CD14-positive monocyte (primary cell): ENCODE results near the gene FFAR2. TPM values are rescaled to one million over a fixed set of nuclear protein-coding genes. Genes with fewer than 3 reads are reported as not detected.

Experiments
- DNase-seq, 3 donors: peaks; one replicate each; pipeline ENCODE4 v3.0.0-alpha.2; 2011 to 2022
- H2AFZ ChIP-seq: 2 replicates; pipeline ENCODE4 v1.6.0; 2012; ENCODE audit warnings: mild to moderate bottlenecking, low read depth, low read length, inconsistent platforms; ENCODE audit not compliant: insufficient read depth, poor library complexity, severe bottlenecking
- H3K27ac ChIP-seq, 2 donors: 1 replicate in 1 of 2; 2 replicates in 1 of 2; pipeline ENCODE4 v1.5.1; 2012 to 2013; ENCODE audit warnings: low read length in 2 of 2, control low read depth in 1 of 2, inconsistent platforms in 1 of 2, low read depth in 1 of 2, mild to moderate bottlenecking in 1 of 2
- H3K27me3 ChIP-seq, 2 donors: one replicate each; pipeline versions ENCODE4 v1.6.0 to v1.6.1; 2011 to 2013; ENCODE audit warnings: low read length in 2 of 2; ENCODE audit not compliant: control insufficient read depth in 2 of 2, insufficient read depth in 2 of 2
- H3K36me3 ChIP-seq, 2 donors: replicated peaks in 1 of 2; 1 replicate in 1 of 2; 2 replicates in 1 of 2; pipeline versions ENCODE4 v1.5.1 to v1.6.1; 2012 to 2013; ENCODE audit warnings: low read length in 2 of 2, control low read depth in 1 of 2, inconsistent platforms in 1 of 2, mild to moderate bottlenecking in 1 of 2; ENCODE audit not compliant: insufficient read depth in 2 of 2, control insufficient read depth in 1 of 2
- H3K4me1 ChIP-seq, 2 donors: 1 replicate in 1 of 2; 2 replicates in 1 of 2; pipeline versions ENCODE4 v1.5.1 to v1.6.1; 2012 to 2013; ENCODE audit warnings: low read length in 2 of 2, control low read depth in 1 of 2, inconsistent platforms in 1 of 2, mild to moderate bottlenecking in 1 of 2, moderate library complexity in 1 of 2; ENCODE audit not compliant: insufficient read depth in 2 of 2, control insufficient read depth in 1 of 2
- H3K4me2 ChIP-seq: replicated peaks from 2 replicates; pipeline ENCODE3; 2012; ENCODE audit warnings: low read length, moderate library complexity, mild to moderate bottlenecking; ENCODE audit not compliant: poor library complexity, severe bottlenecking; ENCODE audit errors: extremely low read depth
- H3K4me3 ChIP-seq, 3 experiments: fragments of 200-600 bp in 1 of 3; sonication (generic) in 1 of 3; replicated peaks in 1 of 3; 1 replicate in 2 of 3; 2 replicates in 1 of 3; pipeline ENCODE4 v1.5.1; 2011 to 2013; ENCODE audit warnings: low read length in 3 of 3, mild to moderate bottlenecking in 3 of 3, control low read depth in 2 of 3, low read depth in 2 of 3, inconsistent platforms in 1 of 3, moderate library complexity in 1 of 3
- H3K79me2 ChIP-seq: 2 replicates; pipeline ENCODE4 v1.6.0; 2012; ENCODE audit warnings: mild to moderate bottlenecking, control low read depth, inconsistent platforms, low read length, moderate library complexity; ENCODE audit not compliant: insufficient read depth
- H3K9ac ChIP-seq: 2 replicates; pipeline ENCODE4 v1.6.0; 2017; ENCODE audit warnings: low read length, mild to moderate bottlenecking; ENCODE audit not compliant: insufficient read depth, poor library complexity, severe bottlenecking
- H3K9me3 ChIP-seq, 2 donors: replicated peaks in 1 of 2; 1 replicate in 1 of 2; 2 replicates in 1 of 2; pipeline versions ENCODE4 v1.5.1 to v1.6.1; 2012 to 2013; ENCODE audit warnings: low read length in 2 of 2, control low read depth in 1 of 2; ENCODE audit not compliant: control insufficient read depth in 1 of 2, insufficient read depth in 1 of 2
- H4K20me1 ChIP-seq: 2 replicates; pipeline ENCODE4 v1.6.0; 2012; ENCODE audit warnings: mild to moderate bottlenecking, low read length, control low read depth, moderate library complexity; ENCODE audit not compliant: insufficient read depth
- H3K27ac Mint-ChIP-seq, 7 donors: one replicate each; pipeline ENCODE4 v1.8.0; 2020; ENCODE audit warnings: mild to moderate bottlenecking in 7 of 7, mixed read lengths in 7 of 7, moderate library complexity in 6 of 7, inconsistent platforms in 2 of 7
- H3K27me3 Mint-ChIP-seq, 3 donors: one replicate each; pipeline ENCODE4 v1.8.0; 2021 to 2022; ENCODE audit warnings: low read depth in 3 of 3, mild to moderate bottlenecking in 3 of 3, mixed read lengths in 3 of 3, moderate library complexity in 3 of 3, inconsistent platforms in 1 of 3
- H3K36me3 Mint-ChIP-seq, 2 donors: one replicate each; pipeline ENCODE4 v1.8.0; 2020; ENCODE audit warnings: mixed read lengths in 2 of 2, inconsistent platforms in 1 of 2, mild to moderate bottlenecking in 1 of 2
- H3K4me1 Mint-ChIP-seq: one replicate; pipeline ENCODE4 v1.8.0; 2020; ENCODE audit warnings: mild to moderate bottlenecking, mixed read lengths
- H3K4me3 Mint-ChIP-seq, 2 donors: one replicate each; pipeline ENCODE4 v1.8.0; 2020; ENCODE audit warnings: mild to moderate bottlenecking in 2 of 2, mixed read lengths in 2 of 2, moderate library complexity in 1 of 2
- H3K9me3 Mint-ChIP-seq, 7 donors: one replicate each; pipeline ENCODE4 v1.8.0; 2020 to 2022; ENCODE audit warnings: mixed read lengths in 7 of 7, mild to moderate bottlenecking in 6 of 7, moderate library complexity in 6 of 7, inconsistent platforms in 2 of 7
- CTCF ChIP-seq: fragments of 200-600 bp; IDR thresholded peaks from one replicate; pipeline ENCODE4 v1.8.0; 2022; ENCODE audit warnings: antibody characterized with exemption, mild to moderate bottlenecking
- WGBS: methylation state at CpG from one replicate; pipeline ENCODE4 v1.1.5; 2013; ENCODE audit warnings: missing lambda C conversion rate; ENCODE audit not compliant: insufficient coverage; 5-methylcytosine and 5-hydroxymethylcytosine counted together
- intact Hi-C, 2 donors: fragments of 100-400 bp; cut with micrococcal nuclease; formaldehyde crosslinking; loops; one replicate each; pipeline versions ENCODE4 v1.15.0 to v1.15.1; 2023
- polyA plus RNA-seq, 3 donors: library from polyadenylated mRNA; depleted of rRNA in 1 of 3; unstranded in 2 of 3; stranded (reverse) in 1 of 3; fragments of 300-500 nt in 2 of 3; fragments of >200 nt in 1 of 3; fragmentation: Illumina TruSeq in 2 of 3; gene quantifications; 1 replicate in 2 of 3; 2 replicates in 1 of 3; pipeline ENCODE4 v1.2.3, GENCODE V29; 2012 to 2021

FFAR2 gene
- polyA plus RNA-seq, 3 donors = 5.7 to 38.7 (median 10.8) TPM

GRCh38 chr19:35417278-35417677, 30.8 kb upstream of the FFAR2 start:
- no peak overlapping the region for H2AFZ ChIP-seq
- H3K4me3 ChIP-seq = no peak overlapping the region
- WGBS = 93% methylated on average over 2 of the region's 2 CpGs
- H3K36me3 Mint-ChIP-seq = no peaks in the 10 kb centered on the region
- no peaks in the 10 kb centered on the region for H3K79me2 ChIP-seq
- H3K9ac ChIP-seq = no peak overlapping the region
- peak overlapping the region in 1 of 7 donors; percentile 15 for H3K27ac Mint-ChIP-seq
- H3K4me2 ChIP-seq = no peak overlapping the region
- H3K4me3 Mint-ChIP-seq = peak overlapping the region in 1 of 2 donors; percentile 46
- H3K9me3 Mint-ChIP-seq = peaks cover 0 to 3% (median 0%) of the 10 kb centered on the region in 7 donors
- intact Hi-C loops = loop anchor here in 1 of 2 donors (5.0 kb wide), 2 partner anchors 55 to 65 kb away; no protein-coding TSS in a partner anchor
- no peaks in the 10 kb centered on the region for H3K9me3 ChIP-seq
- H3K27ac ChIP-seq = no peak overlapping the region
- peaks cover 0 to 13% of the 10 kb centered on the region in 2 donors for H3K27me3 ChIP-seq
- no peak for TF ChIP-seq CTCF
- peaks cover 20 to 37% (median 29%) of the 10 kb centered on the region in 3 donors for H3K27me3 Mint-ChIP-seq
- H3K4me1 Mint-ChIP-seq = peaks cover 27% of the 10 kb centered on the region
- H3K36me3 ChIP-seq = no peaks in the 10 kb centered on the region
- no peaks in the 10 kb centered on the region for H4K20me1 ChIP-seq
- DNase-seq = no peak
- H3K4me1 ChIP-seq = peaks cover 13 to 21% of the 10 kb centered on the region in 2 donors

- peaks cover 27% of the 10 kb centered on the region for H3K4me1 Mint-ChIP-seq
- 100% methylated on average over 1 of the region's 7 CpGs for WGBS
- Histone ChIP-seq H3K4me2 (no peak overlapping the region), H2AFZ (no peak overlapping the region), H3K36me3 (no peaks in the 10 kb centered on the region), H3K4me1 (peaks cover 13 to 21% of the 10 kb centered on the region in 2 donors), H3K9me3 (no peaks in the 10 kb centered on the region), H3K4me3 (no peak overlapping the region), H3K27me3 (peaks cover 0 to 13% of the 10 kb centered on the region in 2 donors), H3K27ac (no peak overlapping the region), H3K9ac (no peak overlapping the region), H3K79me2 (no peaks in the 10 kb centered on the region), H4K20me1 (no peaks in the 10 kb centered on the region)
- H3K27ac Mint-ChIP-seq = peak overlapping the region in 3 of 7 donors; percentile 35 to 68 (median 64)
- H3K36me3 Mint-ChIP-seq = no peaks in the 10 kb centered on the region
- peaks cover 22 to 38% (median 28%) of the 10 kb centered on the region in 3 donors for H3K27me3 Mint-ChIP-seq
- intact Hi-C loops = loop anchor here in 1 of 2 donors (5.0 kb wide), 2 partner anchors 54 to 66 kb away; no protein-coding TSS in a partner anchor
- H3K4me3 Mint-ChIP-seq = peak overlapping the region in 1 of 2 donors; percentile 46
- H3K9me3 Mint-ChIP-seq = peaks cover 0 to 3% (median 0%) of the 10 kb centered on the region in 7 donors
- peak in 2 of 3 donors; percentile 14 to 74 for DNase-seq
- no peak for TF ChIP-seq CTCF
Observed at GRCh38 chr19:35417713-35418534, 30.1 kb upstream of the FFAR2 start.
